ENCODE measurements around the gene AP1S2.
"Not testable (repeated sequence)": the region's sequence is repeated elsewhere in the genome, so short reads cannot be mapped to it uniquely, and the experiment has no call there.

The AP1S2 gene

GRCh38 chrX:15854712-15855567 lies at the start of gene AP1S2:
Gene AP1S2 (minus strand): TSS chrX:15854813. CDS start chrX:15852524, 2,289 bp downstream.
- DNase-seq, result peak; percentile 87

- peak; percentile 1 for DNase-seq
Observed at GRCh38 chrX:15903186-15903681, 48.6 kb upstream of the AP1S2 start.

GRCh38 chrX:15895334-15895733 lies 40.7 kb upstream of the AP1S2 start:
- no peak for DNase-seq

- DNase-seq, result no peak
Observed at GRCh38 chrX:15894724-15895123, 40.1 kb upstream of the AP1S2 start.

GRCh38 chrX:15890463-15890862 lies 35.9 kb upstream of the AP1S2 start:
- no peak for DNase-seq

- no peak for DNase-seq
Observed at GRCh38 chrX:15888062-15888461, 33.4 kb upstream of the AP1S2 start.

- DNase-seq, result no peak
Observed at GRCh38 chrX:15883540-15883863, 28.9 kb upstream of the AP1S2 start.

- no peak for DNase-seq
Observed at GRCh38 chrX:15882704-15883539, 28.3 kb upstream of the AP1S2 start.

GRCh38 chrX:15881381-15881897 lies 26.8 kb upstream of the AP1S2 start:
- DNase-seq, result no peak

GRCh38 chrX:15877914-15878313 lies 23.3 kb upstream of the AP1S2 start:
- DNase-seq, result not testable (repeated sequence)

- no peak for DNase-seq
Observed at GRCh38 chrX:15877380-15877779, 22.8 kb upstream of the AP1S2 start.

- no peak for DNase-seq
Observed at GRCh38 chrX:15874672-15875071, 20.1 kb upstream of the AP1S2 start.

GRCh38 chrX:15873566-15873965 lies 19.0 kb upstream of the AP1S2 start:
- no peak for DNase-seq

GRCh38 chrX:15870310-15870709 lies 15.7 kb upstream of the AP1S2 start:
- no peak for DNase-seq

- no peak for DNase-seq
Observed at GRCh38 chrX:15869695-15870094, 15.1 kb upstream of the AP1S2 start.

- DNase-seq, result no peak
Observed at GRCh38 chrX:15866147-15866546, 11.5 kb upstream of the AP1S2 start.

- no peak for DNase-seq
Observed at GRCh38 chrX:15864629-15865028, 10.0 kb upstream of the AP1S2 start.

GRCh38 chrX:15864023-15864422 lies 9.4 kb upstream of the AP1S2 start:
- no peak for DNase-seq

GRCh38 chrX:15860921-15861320 lies 6.3 kb upstream of the AP1S2 start:
- DNase-seq, result no peak

GRCh38 chrX:15858051-15858450 lies 3.4 kb upstream of the AP1S2 start:
- DNase-seq, result no peak

- no peak for DNase-seq
Observed at GRCh38 chrX:15856636-15857035, 2.0 kb upstream of the AP1S2 start.

GRCh38 chrX:15856222-15856587 lies 1.6 kb upstream of the AP1S2 start:
- no peak for DNase-seq

- no peak for DNase-seq
Observed at GRCh38 chrX:15855568-15856221, 1.1 kb upstream of the AP1S2 start.

Data from activated CD4-positive, alpha-beta T cell treated with anti-CD3 and anti-CD28 coated beads, Interleukin-2, amount 50 U/mL, for 1 hour (primary cell).